Left lung (tissue), 10 donors: Measurements from ENCODE around the gene FAM120A. TPM values are rescaled to one million over a fixed set of nuclear protein-coding genes. Genes with fewer than 3 reads are reported as not detected.

Experiments used
- ATAC-seq: fragments of 200-7000 bp; cut with Tn5 transposase; one replicate; pipeline ENCODE4 v1.9.1; 2020; ENCODE audit warnings: moderate library complexity
- DNase-seq, 4 donors: peaks; one replicate each; pipeline ENCODE4 v3.0.0-alpha.2; 2013 to 2020
- H3K27ac ChIP-seq, 2 donors: fragments of 200-600 bp; sonication (generic) in 1 of 2; one replicate each; pipeline versions ENCODE4 v1.5.0 to v1.8.0; 2020 to 2021
- H3K27me3 ChIP-seq, 2 donors: fragments of 200-600 bp; sonication (generic) in 1 of 2; one replicate each; pipeline versions ENCODE4 v1.5.0 to v1.8.0; 2020 to 2021
- H3K36me3 ChIP-seq, 2 donors: fragments of 200-600 bp; sonication (generic) in 1 of 2; one replicate each; pipeline versions ENCODE4 v1.5.0 to v1.8.0; 2020 to 2021
- H3K4me1 ChIP-seq, 2 donors: fragments of 200-600 bp; one replicate each; pipeline ENCODE4 v1.8.0; 2021
- H3K4me3 ChIP-seq, 2 donors: fragments of 200-600 bp; sonication (generic) in 1 of 2; one replicate each; pipeline versions ENCODE4 v1.5.0 to v1.8.0; 2020 to 2021; ENCODE audit warnings: mild to moderate bottlenecking in 1 of 2
- H3K9me3 ChIP-seq, 2 donors: fragments of 200-600 bp; sonication (generic) in 1 of 2; one replicate each; pipeline versions ENCODE4 v1.5.0 to v1.8.0; 2020 to 2021
- intact Hi-C, 2 donors: fragments of 100-400 bp; cut with DNase I; formaldehyde crosslinking; loops; one replicate each; pipeline versions ENCODE4 v1.11.2 to v1.14.2; 2022
- polyA plus RNA-seq, 6 donors: library from polyadenylated mRNA; unstranded; fragments of 120-200 nt; gene quantifications; one replicate each; pipeline ENCODE4 v1.2.1, GENCODE V29; 2013; ENCODE audit not compliant: insufficient read length in 6 of 6
- total RNA-seq, 2 donors: library from RNA; stranded (reverse); fragmentation: NEBNext Ultra II Directional; extraction: Animal tissue kit (Norgen Biotek cat#: 25700); gene quantifications; one replicate each; pipeline ENCODE4 v1.2.1, GENCODE V29; 2021
- TF ChIP-seq, protein P1 (sequence below), 2 donors: fragments of 200-600 bp; sonication (generic) in 1 of 2; IDR thresholded peaks; one replicate each; pipeline versions ENCODE4 v1.5.0 to v1.8.0; 2021; ENCODE audit warnings: antibody characterized with exemption in 2 of 2
- donor health status: DM: no; HTN: yes; CAD: no.
- donor health status: DM: no; HTN: no; CAD: no.

The FAM120A gene
- total and polyA plus RNA-seq, 8 donors: 61.0 to 160 (median 74.0) TPM

DNA sequence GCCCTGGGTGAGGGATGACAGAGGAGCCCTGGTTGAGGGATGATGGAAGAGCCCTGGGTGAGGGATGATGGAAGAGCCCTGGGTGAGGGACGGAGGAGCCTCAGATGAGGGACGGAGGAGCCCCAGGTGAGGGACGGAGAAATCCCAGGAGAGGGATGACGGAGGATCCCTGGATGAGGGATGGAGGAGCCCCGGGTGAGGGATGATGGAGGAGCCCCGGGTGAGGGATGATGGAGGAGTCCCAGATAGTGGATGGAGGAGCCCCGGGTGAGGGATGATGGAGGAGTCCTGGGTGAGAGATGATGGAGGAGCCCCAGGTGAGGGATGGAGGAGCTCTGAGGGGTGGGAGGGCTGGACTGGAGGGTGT, 135.8 kb downstream of the FAM120A start:
- Histone ChIP-seq H3K27ac (no peak overlapping the region), H3K4me3 (no peak overlapping the region), H3K4me1 (peaks cover 3 to 42% of the 10 kb centered on the region in 2 donors), H3K36me3 (no peaks in the 10 kb centered on the region), H3K27me3 (no peaks in the 10 kb centered on the region), H3K9me3 (peaks cover 0 to 5% of the 10 kb centered on the region in 2 donors)
- TF ChIP-seq, protein P1, sequence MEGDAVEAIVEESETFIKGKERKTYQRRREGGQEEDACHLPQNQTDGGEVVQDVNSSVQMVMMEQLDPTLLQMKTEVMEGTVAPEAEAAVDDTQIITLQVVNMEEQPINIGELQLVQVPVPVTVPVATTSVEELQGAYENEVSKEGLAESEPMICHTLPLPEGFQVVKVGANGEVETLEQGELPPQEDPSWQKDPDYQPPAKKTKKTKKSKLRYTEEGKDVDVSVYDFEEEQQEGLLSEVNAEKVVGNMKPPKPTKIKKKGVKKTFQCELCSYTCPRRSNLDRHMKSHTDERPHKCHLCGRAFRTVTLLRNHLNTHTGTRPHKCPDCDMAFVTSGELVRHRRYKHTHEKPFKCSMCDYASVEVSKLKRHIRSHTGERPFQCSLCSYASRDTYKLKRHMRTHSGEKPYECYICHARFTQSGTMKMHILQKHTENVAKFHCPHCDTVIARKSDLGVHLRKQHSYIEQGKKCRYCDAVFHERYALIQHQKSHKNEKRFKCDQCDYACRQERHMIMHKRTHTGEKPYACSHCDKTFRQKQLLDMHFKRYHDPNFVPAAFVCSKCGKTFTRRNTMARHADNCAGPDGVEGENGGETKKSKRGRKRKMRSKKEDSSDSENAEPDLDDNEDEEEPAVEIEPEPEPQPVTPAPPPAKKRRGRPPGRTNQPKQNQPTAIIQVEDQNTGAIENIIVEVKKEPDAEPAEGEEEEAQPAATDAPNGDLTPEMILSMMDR (IDR thresholded peaks at IDR 0.05): no peak
- DNase-seq (peak in 1 of 4 donors; percentile 13), ATAC-seq (no peak)
- intact Hi-C loops: no loop called here

DNA sequence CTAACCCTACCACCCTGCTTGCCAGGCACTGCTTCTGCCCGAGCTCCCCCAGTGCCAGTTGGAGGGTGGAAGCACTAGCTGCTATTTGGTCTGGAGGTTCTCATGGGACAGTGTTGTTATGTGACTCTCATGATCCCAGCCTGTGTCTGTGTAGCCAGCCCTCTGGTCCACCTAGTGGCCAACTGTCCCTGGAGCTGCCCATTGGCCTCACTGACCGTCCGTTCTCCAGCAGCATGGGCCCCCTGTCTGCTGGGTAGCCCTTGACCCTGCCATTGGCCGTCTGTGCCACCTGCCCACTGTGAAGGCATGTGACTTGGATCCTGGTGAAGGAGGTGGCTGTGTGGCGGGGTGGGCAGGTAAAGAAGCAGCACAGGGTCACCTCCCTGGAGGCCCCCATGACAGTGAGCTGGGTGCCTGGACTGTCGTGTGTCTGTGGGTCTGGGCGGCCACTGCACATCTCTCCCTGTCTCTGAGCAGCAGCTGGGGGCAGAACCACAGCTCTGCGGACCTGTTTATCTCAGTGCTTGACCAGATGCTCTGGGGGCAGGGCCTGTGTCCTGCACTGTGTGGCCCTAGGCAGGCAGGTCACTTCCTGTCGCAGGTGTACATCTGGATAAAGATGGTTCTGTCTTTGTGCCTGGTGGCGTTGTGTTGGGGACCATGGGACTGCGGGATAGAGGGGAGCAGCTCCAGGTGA, 136.3 kb downstream of the FAM120A start:
- Histone ChIP-seq H3K27me3 (no peaks in the 10 kb centered on the region), H3K4me1 (peaks cover 3 to 41% of the 10 kb centered on the region in 2 donors), H3K9me3 (peaks cover 0 to 5% of the 10 kb centered on the region in 2 donors), H3K27ac (no peak overlapping the region), H3K4me3 (no peak overlapping the region), H3K36me3 (no peaks in the 10 kb centered on the region)
- ATAC-seq (no peak), DNase-seq (peak in 1 of 4 donors; percentile 43)
- intact Hi-C loops: no loop called here
- TF ChIP-seq, protein P1 (IDR thresholded peaks at IDR 0.05): peak in 1 of 2 donors; percentile 7

DNA sequence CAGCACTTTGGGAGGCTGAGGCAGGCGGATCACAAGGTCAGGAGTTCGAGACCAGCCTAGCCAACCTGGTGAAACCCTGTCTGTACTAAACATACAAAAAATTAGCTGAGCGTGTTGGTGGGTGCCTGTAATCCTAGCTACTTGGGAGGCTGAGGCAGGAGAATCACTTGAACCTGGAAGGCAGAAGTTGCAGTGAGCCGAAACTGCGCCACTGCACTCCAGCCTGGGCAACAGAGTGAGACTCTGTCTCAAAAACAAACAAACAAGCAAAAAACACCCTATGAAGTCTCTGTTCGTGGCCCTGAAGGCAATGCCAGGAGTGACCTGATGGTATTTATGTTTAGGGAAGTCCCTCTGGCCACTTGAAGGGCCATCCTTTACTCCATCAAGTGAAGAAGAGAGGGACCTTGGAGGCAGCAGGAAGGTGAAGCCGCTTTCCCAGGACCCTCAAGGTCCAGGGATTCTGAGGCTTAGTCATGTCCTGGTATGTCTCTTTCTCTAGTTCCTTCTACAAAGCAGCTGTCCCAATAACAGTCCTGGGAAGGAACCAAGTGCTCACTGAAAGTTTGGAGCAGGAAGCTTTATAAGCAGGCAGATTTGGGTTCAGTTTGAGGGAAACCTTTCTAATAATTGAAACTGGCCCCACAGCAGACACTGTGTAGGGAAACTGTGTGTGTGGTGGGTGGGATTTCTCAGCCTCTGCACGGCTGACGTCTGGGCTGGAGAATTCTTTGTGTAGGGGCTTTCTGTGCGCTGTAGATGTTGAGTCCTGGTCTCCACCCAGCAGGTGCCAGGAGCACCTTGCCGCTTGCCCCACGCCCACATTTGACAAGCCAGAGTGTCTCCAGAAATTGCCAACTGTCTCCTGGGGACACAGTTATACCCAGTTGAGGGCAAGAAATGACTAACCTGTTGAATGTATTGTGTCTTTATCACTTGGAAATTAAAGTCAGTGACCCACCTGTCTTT, 137.4 kb downstream of the FAM120A start:
- TF ChIP-seq, protein P1 (IDR thresholded peaks at IDR 0.05): no peak
- no peak for ATAC-seq
- intact Hi-C loops: no loop called here
- H3K27me3 ChIP-seq: no peaks in the 10 kb centered on the region
- no peaks in the 10 kb centered on the region for H3K36me3 ChIP-seq
- H3K4me3 ChIP-seq: no peak overlapping the region
- DNase-seq: no peak
- H3K27ac ChIP-seq: peak overlapping the region in 1 of 2 donors; percentile 5
- peaks cover 0 to 5% of the 10 kb centered on the region in 2 donors for H3K9me3 ChIP-seq
- peaks cover 10 to 49% of the 10 kb centered on the region in 2 donors for H3K4me1 ChIP-seq

DNA sequence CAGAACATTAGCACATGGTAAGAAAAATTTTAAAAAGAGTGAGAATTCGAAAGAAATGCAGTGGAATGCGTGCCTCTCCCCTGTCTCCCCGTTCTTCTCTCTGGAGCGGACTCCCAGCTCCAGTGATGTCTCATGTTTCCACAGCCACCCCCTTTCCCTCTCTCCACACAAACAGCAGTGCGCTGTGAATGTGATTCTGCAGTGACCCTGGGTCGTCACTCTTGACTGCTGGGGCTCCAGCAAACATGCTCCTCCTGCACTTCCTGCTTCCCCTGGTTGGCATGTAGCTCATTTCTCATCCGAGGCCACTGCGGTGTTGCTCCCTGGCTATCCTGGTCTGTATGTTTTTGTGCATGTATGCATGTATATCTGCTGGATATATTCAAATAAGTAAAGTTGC, 138.2 kb downstream of the FAM120A start:
- TF ChIP-seq, protein P1 (IDR thresholded peaks at IDR 0.05): no peak
- no peak overlapping the region for H3K4me3 ChIP-seq
- H3K9me3 ChIP-seq: peaks cover 0 to 3% of the 10 kb centered on the region in 2 donors
- ATAC-seq (no peak), DNase-seq (peak in 1 of 4 donors; percentile 30)
- H3K27me3 ChIP-seq: no peaks in the 10 kb centered on the region
- no peak overlapping the region for H3K27ac ChIP-seq
- peaks cover 10 to 57% of the 10 kb centered on the region in 2 donors for H3K4me1 ChIP-seq
- no peaks in the 10 kb centered on the region for H3K36me3 ChIP-seq
- intact Hi-C loops: no loop called here
